C4-2B (cell line): ENCODE measurements around the gene CAB39.

Experiments
- CTCF ChIP-seq: fragments of 450-650 bp; conservative IDR thresholded peaks from 2 replicates; pipeline ENCODE4 v1.5.1; 2017; ENCODE audit warnings: mild to moderate bottlenecking
- ZFX ChIP-seq: fragments of 450-650 bp; IDR thresholded peaks from 2 replicates; pipeline ENCODE4 v1.6.1; 2017

DNA sequence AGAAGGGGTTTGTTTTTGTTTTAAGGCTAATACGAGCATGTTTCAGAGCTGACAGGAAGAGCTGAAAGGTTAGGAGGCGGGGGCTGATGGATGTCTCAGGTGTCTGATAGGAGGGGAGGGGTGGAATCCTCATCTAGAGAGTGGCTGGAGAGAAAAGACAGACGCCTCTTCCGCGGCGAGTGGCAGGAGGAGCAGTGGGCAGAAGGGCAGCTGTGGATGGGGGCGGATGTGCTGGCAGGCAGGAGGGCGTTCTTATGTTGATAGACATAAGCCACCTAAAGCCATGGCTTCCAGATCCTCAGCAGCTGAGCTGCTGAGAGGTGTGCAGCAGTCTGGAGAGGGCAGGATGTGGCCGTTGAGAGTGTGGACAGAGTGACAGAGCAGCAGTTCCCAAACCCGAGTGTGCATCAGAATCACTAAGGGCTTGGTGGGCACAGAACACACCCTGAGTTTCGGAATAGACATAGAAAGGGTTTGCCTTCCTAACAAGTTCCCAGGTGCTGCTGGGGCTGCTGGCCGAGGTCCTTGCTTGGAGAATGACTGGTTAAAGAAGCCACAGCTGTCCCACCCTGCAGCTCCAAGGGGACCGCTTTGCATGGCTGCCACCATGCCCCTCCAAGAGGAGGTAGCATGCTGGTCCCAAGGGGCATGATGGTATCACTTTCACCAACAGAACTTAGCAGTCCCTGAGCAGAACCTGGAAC, 149.1 kb downstream of the CAB39 start:
- no peak for TF ChIP-seq CTCF
- no peak for TF ChIP-seq ZFX
